DOHH2 (cell line): Measurements from ENCODE around the gene DESI1.
"Not testable (repeated sequence)": the region's sequence is repeated elsewhere in the genome, so short reads cannot be mapped to it uniquely, and the experiment has no call there.

Source experiments
- H3F3A ChIP-seq: fragments of 200-600 bp; sonication (generic), shearing (Covaris generic); 2 replicates; pipeline ENCODE4 v1.6.0; 2016; ENCODE audit warnings: antibody characterized with exemption, mild to moderate bottlenecking; ENCODE audit not compliant: control insufficient read depth, insufficient read depth
- H3K27ac ChIP-seq: fragments of 200-600 bp; sonication (generic); 2 replicates; pipeline ENCODE4 v1.5.1; 2014; ENCODE audit warnings: low read depth, mild to moderate bottlenecking, low read length, moderate library complexity
- H3K27me3 ChIP-seq: fragments of 200-600 bp; sonication (generic); 2 replicates; pipeline ENCODE4 v1.6.1; 2014; ENCODE audit warnings: mild to moderate bottlenecking, low read length, mixed read lengths; ENCODE audit not compliant: control insufficient read depth
- H3K36me3 ChIP-seq: fragments of 200-600 bp; sonication (generic); 2 replicates; pipeline ENCODE4 v1.6.1; 2014; ENCODE audit warnings: mild to moderate bottlenecking, low read length, moderate library complexity, mixed read lengths; ENCODE audit not compliant: control insufficient read depth
- H3K4me1 ChIP-seq: fragments of 200-600 bp; sonication (generic); 2 replicates; pipeline ENCODE4 v1.6.1; 2014; ENCODE audit warnings: mild to moderate bottlenecking, low read length, mixed read lengths; ENCODE audit not compliant: control insufficient read depth
- H3K4me2 ChIP-seq: fragments of 200-600 bp; sonication (generic); 2 replicates; pipeline ENCODE4 v1.6.0; 2014; ENCODE audit warnings: mild to moderate bottlenecking, low read length, moderate library complexity
- H3K4me3 ChIP-seq: fragments of 200-600 bp; sonication (generic); 2 replicates; pipeline ENCODE4 v1.5.1; 2014; ENCODE audit warnings: mild to moderate bottlenecking, low read length, mixed read lengths
- H3K79me2 ChIP-seq: fragments of 200-600 bp; sonication (generic); 2 replicates; pipeline ENCODE4 v1.6.1; 2014; ENCODE audit warnings: mild to moderate bottlenecking, low read length, mixed read lengths; ENCODE audit not compliant: control insufficient read depth
- H3K9me2 ChIP-seq: fragments of 200-600 bp; sonication (generic); replicated peaks from 2 replicates; pipeline ENCODE4 v1.6.1; 2014; ENCODE audit warnings: mild to moderate bottlenecking, low read length, mixed read lengths; ENCODE audit not compliant: control insufficient read depth
- H3K9me3 ChIP-seq: fragments of 200-600 bp; sonication (generic); 2 replicates; pipeline ENCODE4 v1.6.1; 2014; ENCODE audit warnings: antibody characterized with exemption, low read length, mixed read lengths; ENCODE audit not compliant: control insufficient read depth, insufficient read depth
- H4K20me1 ChIP-seq: fragments of 200-600 bp; sonication (generic); 2 replicates; pipeline ENCODE4 v1.6.0; 2014; ENCODE audit warnings: low read depth, mild to moderate bottlenecking, antibody characterized with exemption, low read length, moderate library complexity; ENCODE audit not compliant: control insufficient read depth, insufficient read depth
- CTCF ChIP-seq: fragments of 200-600 bp; sonication (generic); IDR thresholded peaks from one replicate; pipeline ENCODE4 v1.5.1; 2014; ENCODE audit warnings: antibody characterized with exemption, mild to moderate bottlenecking, low read depth, low read length; ENCODE audit not compliant: poor library complexity, severe bottlenecking
- EZH2phosphoT487 ChIP-seq: fragments of 200-600 bp; sonication (generic); IDR thresholded peaks from 2 replicates; pipeline ENCODE4 v1.6.1; 2017; ENCODE audit warnings: borderline replicate concordance, mild to moderate bottlenecking, antibody characterized with exemption, low read length, moderate library complexity, mixed read lengths

Gene DESI1

GRCh38 chr22:41638124-41638523 lies 17.3 kb upstream of the DESI1 start:
- H3K27me3 ChIP-seq: no peaks in the 10 kb centered on the region
- H3K4me3 ChIP-seq: no peak overlapping the region
- peaks cover 79% of the 10 kb centered on the region for H3K79me2 ChIP-seq
- H3K36me3 ChIP-seq: peaks cover 93% of the 10 kb centered on the region
- H3F3A ChIP-seq: no peaks in the 10 kb centered on the region
- no peak overlapping the region for H3K4me2 ChIP-seq
- H3K4me1 ChIP-seq: no peaks in the 10 kb centered on the region
- H3K27ac ChIP-seq: no peak overlapping the region
- no peaks in the 10 kb centered on the region for H3K9me2 ChIP-seq
- no peak for TF ChIP-seq CTCF
- no peak for TF ChIP-seq EZH2phosphoT487
- H3K9me3 ChIP-seq: no peaks in the 10 kb centered on the region
- peaks cover 16% of the 10 kb centered on the region for H4K20me1 ChIP-seq

- H3K9me3 ChIP-seq, H3K4me3 ChIP-seq, H3K4me1 ChIP-seq, H3F3A ChIP-seq, H3K27me3 ChIP-seq, H3K27ac ChIP-seq, H3K9me2 ChIP-seq, H3K4me2 ChIP-seq: not testable (repeated sequence)
- Histone ChIP-seq H3K79me2 (peaks cover 76% of the 10 kb centered on the region), H3K36me3 (peaks cover 90% of the 10 kb centered on the region), H4K20me1 (peaks cover 16% of the 10 kb centered on the region)
Measured at GRCh38 chr22:41637623-41638022, 16.8 kb upstream of the DESI1 start.

GRCh38 chr22:41636467-41636866 lies 15.6 kb upstream of the DESI1 start:
- Histone ChIP-seq H3K4me3 (no peak overlapping the region), H4K20me1 (peaks cover 11% of the 10 kb centered on the region), H3K9me2 (no peaks in the 10 kb centered on the region), H3K4me2 (no peak overlapping the region), H3K27ac (no peak overlapping the region), H3K36me3 (peaks cover 86% of the 10 kb centered on the region), H3K4me1 (no peaks in the 10 kb centered on the region), H3K9me3 (no peaks in the 10 kb centered on the region), H3F3A (no peaks in the 10 kb centered on the region), H3K79me2 (peaks cover 71% of the 10 kb centered on the region), H3K27me3 (no peaks in the 10 kb centered on the region)
- TF ChIP-seq EZH2phosphoT487 (no peak), CTCF (no peak)

DNA sequence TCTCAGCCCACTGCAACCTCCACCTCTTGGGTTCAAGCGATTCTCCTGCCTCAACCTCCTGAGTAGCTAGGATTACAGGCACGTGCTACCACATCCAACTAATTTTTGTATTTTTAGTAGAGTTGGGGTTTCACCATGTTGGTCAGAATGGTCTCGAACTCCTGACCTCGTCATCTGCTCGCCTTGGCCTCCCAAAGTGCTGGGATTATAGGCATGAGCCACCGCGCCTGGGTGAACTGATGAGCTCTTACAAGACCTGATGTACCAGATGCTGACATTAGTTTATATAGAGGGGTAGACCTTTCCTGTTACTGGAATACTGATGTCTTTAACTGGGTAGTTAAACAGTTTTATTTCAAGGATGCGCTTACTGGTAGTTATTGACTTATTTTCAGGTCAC lies 13.8 kb upstream of the DESI1 start:
- H3K9me2 ChIP-seq, H3K27me3 ChIP-seq, H3K9me3 ChIP-seq, H3K27ac ChIP-seq, H3K4me3 ChIP-seq, H4K20me1 ChIP-seq, H3K4me2 ChIP-seq, H3K4me1 ChIP-seq, H3F3A ChIP-seq: not testable (repeated sequence)
- Histone ChIP-seq H3K36me3 (peaks cover 75% of the 10 kb centered on the region), H3K79me2 (peaks cover 59% of the 10 kb centered on the region)

GRCh38 chr22:41631615-41632014 lies 10.8 kb upstream of the DESI1 start:
- not testable (repeated sequence) for H3K4me1 ChIP-seq, H4K20me1 ChIP-seq, H3K4me3 ChIP-seq, H3K27ac ChIP-seq, H3F3A ChIP-seq, H3K9me2 ChIP-seq, H3K4me2 ChIP-seq, H3K9me3 ChIP-seq, H3K27me3 ChIP-seq
- Histone ChIP-seq H3K79me2 (peaks cover 71% of the 10 kb centered on the region), H3K36me3 (peaks cover 76% of the 10 kb centered on the region)

DNA sequence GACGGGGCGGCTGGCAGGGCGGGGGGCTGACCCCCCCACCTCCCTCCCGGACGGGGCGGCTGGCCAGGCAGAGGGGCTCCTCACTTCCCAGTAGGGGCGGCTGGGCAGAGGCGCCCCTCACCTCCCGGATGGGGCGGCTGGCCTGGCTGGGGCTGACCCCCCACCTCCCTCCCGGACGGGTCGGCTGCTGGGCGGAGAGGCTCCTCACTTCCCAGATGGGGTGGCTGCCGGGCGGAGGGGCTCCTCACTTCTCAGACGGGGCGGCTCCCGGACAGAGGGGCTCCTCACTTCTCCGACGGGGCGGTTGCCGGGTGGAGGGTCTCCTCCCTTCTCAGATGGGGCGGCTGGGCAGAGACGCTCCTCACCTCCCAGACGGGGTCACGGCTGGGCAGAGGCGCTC lies 10.3 kb upstream of the DESI1 start:
- H3K4me3 ChIP-seq, H3K9me2 ChIP-seq, H3K9me3 ChIP-seq, H3K27ac ChIP-seq, H3K4me2 ChIP-seq, H3F3A ChIP-seq, H3K4me1 ChIP-seq, H3K27me3 ChIP-seq, H4K20me1 ChIP-seq: not testable (repeated sequence)
- Histone ChIP-seq H3K36me3 (peaks cover 72% of the 10 kb centered on the region), H3K79me2 (peaks cover 72% of the 10 kb centered on the region)
